ENCODE data around the gene CYGB.
"Not testable (repeated sequence)": the region's sequence is repeated elsewhere in the genome, so short reads cannot be mapped to it uniquely, and the experiment has no call there.

CYGB gene

DNA sequence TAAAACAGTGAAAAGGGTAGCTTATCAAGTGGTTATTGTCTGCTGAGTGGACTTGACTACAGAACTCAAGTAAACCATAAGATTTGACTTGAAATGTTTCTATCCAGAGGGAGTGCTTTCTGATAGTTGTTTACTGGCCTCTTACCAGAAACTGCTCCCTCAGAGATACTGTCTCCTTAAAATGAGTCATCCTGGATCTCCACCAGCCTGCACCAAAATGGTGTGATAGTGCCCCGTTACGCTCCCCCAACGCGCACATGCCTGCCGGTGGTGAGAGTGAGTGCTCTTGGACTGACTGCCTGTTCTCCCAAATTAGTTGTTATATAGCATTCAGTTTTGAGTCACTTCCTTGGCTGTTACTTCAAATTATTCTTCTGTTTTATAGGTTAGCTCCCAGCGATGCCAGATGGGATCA lies 25.2 kb upstream of the CYGB start:
- Histone ChIP-seq H3K9me3 (no peaks in the 10 kb centered on the region), H3K4me3 (ENCODE audit: low read depth in 1 of 2, low read length in 1 of 2) (peak overlapping the region in 1 of 2 experiments; percentile 15), H3K27me3 (no peaks in the 10 kb centered on the region), H3K36me3 (peaks cover 33% of the 10 kb centered on the region), H3K4me1 (ENCODE audit: control insufficient read depth in 1 of 2, insufficient read depth in 1 of 2, low read depth in 1 of 2, low read length in 1 of 2) (peaks cover 68 to 81% of the 10 kb centered on the region in 2 experiments), H3K27ac (peak overlapping the region; percentile 67)
- TF ChIP-seq, protein P1, sequence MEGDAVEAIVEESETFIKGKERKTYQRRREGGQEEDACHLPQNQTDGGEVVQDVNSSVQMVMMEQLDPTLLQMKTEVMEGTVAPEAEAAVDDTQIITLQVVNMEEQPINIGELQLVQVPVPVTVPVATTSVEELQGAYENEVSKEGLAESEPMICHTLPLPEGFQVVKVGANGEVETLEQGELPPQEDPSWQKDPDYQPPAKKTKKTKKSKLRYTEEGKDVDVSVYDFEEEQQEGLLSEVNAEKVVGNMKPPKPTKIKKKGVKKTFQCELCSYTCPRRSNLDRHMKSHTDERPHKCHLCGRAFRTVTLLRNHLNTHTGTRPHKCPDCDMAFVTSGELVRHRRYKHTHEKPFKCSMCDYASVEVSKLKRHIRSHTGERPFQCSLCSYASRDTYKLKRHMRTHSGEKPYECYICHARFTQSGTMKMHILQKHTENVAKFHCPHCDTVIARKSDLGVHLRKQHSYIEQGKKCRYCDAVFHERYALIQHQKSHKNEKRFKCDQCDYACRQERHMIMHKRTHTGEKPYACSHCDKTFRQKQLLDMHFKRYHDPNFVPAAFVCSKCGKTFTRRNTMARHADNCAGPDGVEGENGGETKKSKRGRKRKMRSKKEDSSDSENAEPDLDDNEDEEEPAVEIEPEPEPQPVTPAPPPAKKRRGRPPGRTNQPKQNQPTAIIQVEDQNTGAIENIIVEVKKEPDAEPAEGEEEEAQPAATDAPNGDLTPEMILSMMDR (IDR thresholded peaks at IDR 0.05), result no peak

DNA sequence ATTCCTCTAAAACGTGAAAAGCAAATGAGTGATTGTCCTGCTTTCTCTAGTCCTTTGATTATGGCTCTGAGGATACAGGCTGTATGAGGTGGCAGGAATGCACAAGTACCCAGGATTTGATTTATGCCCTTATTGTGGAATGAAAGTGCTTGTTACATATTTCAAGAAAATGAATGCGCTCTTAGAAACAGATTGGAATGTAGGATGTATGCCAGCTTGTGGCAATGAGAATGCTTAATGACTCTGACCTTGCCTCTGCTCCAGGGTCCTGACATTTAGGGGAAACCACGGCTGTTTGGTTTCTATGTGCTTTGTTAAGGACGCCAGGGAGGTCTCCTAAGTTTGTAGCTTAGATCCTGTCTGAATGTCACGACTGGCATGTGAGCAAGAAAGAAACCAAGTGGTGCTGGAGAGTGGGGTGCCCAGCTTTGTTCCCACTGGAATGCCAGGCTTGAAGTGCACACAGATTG lies 24.3 kb upstream of the CYGB start:
- no peaks in the 10 kb centered on the region for H3K9me3 ChIP-seq
- H3K4me3 ChIP-seq (ENCODE audit: low read depth in 1 of 2, low read length in 1 of 2), result peak overlapping the region; percentile 37 to 39
- peaks cover 61 to 75% of the 10 kb centered on the region in 2 experiments for H3K4me1 ChIP-seq (ENCODE audit: control insufficient read depth in 1 of 2, insufficient read depth in 1 of 2, low read depth in 1 of 2, low read length in 1 of 2)
- peak overlapping the region; percentile 97 for H3K27ac ChIP-seq
- TF ChIP-seq, protein P1 (IDR thresholded peaks at IDR 0.05), result no peak
- H3K27me3 ChIP-seq, result no peaks in the 10 kb centered on the region
- H3K36me3 ChIP-seq, result peaks cover 28% of the 10 kb centered on the region

DNA sequence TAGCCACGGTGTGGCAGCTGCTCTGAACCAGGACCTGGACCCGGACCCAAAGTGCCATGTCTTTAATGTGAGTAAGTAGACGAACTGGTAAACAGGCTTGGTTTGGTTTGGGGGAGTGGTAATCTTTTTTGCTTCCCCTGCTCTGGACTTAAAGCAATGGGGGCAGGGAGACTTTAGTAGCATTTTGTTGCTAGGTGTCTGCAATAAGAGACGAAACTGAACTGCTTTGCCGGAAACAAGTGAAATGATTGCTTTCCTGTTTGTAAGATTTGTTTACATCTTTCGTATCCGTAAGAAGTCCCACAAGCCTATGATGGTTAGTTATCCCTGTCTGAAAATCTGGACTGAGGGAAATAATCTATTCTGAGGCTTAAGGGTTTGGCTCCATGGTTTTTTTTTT lies 23.8 kb upstream of the CYGB start:
- Histone ChIP-seq H3K4me1 (ENCODE audit: control insufficient read depth in 1 of 2, insufficient read depth in 1 of 2, low read depth in 1 of 2, low read length in 1 of 2) (peaks cover 63 to 75% of the 10 kb centered on the region in 2 experiments), H3K36me3 (peaks cover 23% of the 10 kb centered on the region), H3K27me3 (no peaks in the 10 kb centered on the region), H3K4me3 (ENCODE audit: low read depth in 1 of 2, low read length in 1 of 2) (peak overlapping the region; percentile 37 to 39), H3K27ac (peak overlapping the region; percentile 97), H3K9me3 (no peaks in the 10 kb centered on the region)
- TF ChIP-seq, protein P1 (IDR thresholded peaks at IDR 0.05), result no peak

DNA sequence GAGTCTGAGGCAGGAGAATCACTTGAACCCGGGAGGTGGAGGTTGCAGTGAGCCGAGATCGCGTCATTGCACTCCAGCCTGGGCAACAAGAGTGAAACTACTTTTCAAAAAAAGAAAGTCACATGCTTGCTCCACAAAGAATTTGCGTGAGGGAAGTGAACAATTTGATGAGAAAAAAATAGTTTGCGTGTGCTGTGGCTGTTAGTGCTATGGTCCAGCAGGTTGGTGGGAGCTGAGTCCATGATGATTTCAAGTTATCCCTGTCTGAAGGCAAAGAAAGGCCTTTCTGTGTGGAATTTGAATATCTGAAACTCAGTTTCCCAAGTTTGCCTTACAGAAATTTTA lies 23.3 kb upstream of the CYGB start:
- Histone ChIP-seq H3K36me3 (peaks cover 18% of the 10 kb centered on the region), H3K27ac (peak overlapping the region; percentile 97), H3K4me3 (ENCODE audit: low read depth in 1 of 2, low read length in 1 of 2) (peak overlapping the region; percentile 37 to 39), H3K4me1 (ENCODE audit: control insufficient read depth in 1 of 2, insufficient read depth in 1 of 2, low read depth in 1 of 2, low read length in 1 of 2) (peaks cover 63 to 73% of the 10 kb centered on the region in 2 experiments), H3K27me3 (no peaks in the 10 kb centered on the region), H3K9me3 (no peaks in the 10 kb centered on the region)
- TF ChIP-seq, protein P1 (IDR thresholded peaks at IDR 0.05), result no peak

DNA sequence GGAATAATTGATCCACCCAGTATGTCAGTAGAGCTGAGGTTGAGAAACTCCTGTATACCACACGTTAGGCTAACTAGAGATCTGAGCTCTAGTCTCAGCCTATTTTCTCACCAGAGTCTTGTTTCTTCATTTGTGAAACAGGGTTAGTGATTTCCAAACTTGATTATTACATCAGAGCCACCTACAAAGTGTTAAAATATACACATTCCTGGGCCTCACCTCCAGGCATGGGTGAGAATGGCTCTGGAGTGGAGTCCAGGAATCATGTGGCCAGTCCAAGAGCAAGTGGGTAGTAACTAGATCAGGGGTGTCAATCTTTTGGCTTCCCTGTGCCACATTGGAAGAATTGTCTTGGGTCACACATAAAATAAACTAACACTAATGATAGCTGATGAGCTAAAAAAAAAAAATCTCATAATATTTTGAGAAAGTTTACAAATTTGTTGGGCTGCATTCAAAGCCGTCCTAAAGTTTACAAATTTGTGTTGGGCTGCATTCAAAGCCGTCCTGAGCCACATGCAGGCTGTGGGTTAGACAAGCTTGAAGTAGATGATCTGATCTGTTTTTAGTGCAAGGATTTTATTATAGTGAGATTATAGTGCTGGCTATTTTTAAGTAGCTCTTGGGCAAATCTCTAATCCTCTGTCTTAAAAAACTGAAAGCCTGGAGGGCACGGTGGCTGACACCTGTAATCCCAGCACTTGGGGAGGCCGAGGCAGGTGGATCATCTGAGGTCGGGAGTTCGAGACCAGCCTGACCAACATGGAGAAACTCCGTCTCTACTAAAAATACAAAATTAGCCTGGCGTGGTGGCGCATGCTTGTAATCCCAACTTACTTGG lies 22.7 kb upstream of the CYGB start:
- Histone ChIP-seq H3K4me1 (ENCODE audit: control insufficient read depth in 1 of 2, insufficient read depth in 1 of 2, low read depth in 1 of 2, low read length in 1 of 2) (peaks cover 63 to 77% of the 10 kb centered on the region in 2 experiments), H3K27me3 (no peaks in the 10 kb centered on the region), H3K4me3 (ENCODE audit: low read depth in 1 of 2, low read length in 1 of 2) (peak overlapping the region; percentile 90 to 99), H3K36me3 (peaks cover 12% of the 10 kb centered on the region), H3K27ac (peak overlapping the region; percentile 97), H3K9me3 (no peaks in the 10 kb centered on the region)
- TF ChIP-seq, protein P1 (IDR thresholded peaks at IDR 0.05), result no peak

DNA sequence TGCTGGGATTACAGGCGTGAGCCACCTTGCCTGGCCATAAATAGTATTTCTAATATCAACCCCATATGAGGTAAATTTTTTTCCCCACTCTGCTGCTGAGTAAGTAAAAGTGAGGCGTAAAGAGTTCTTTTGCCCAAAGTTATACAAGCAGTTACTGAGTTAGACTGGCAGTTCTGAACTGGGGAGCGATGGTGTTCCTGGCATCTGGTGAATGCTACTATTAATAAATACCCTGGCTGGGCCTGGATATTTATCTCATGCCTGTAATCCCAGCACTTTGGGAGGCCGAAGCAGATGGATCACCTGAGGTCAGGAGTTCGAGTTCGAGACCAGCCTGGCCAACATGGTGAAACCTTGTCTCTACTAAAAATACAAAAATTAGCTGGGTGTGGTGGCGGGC lies 22.0 kb upstream of the CYGB start:
- H3K4me3 ChIP-seq (ENCODE audit: low read depth in 1 of 2, low read length in 1 of 2), result peak overlapping the region; percentile 90 to 99
- not testable (repeated sequence) for H3K27me3 ChIP-seq, H3K9me3 ChIP-seq, H3K36me3 ChIP-seq
- H3K4me1 ChIP-seq (ENCODE audit: control insufficient read depth in 1 of 2, insufficient read depth in 1 of 2, low read depth in 1 of 2, low read length in 1 of 2), result peaks cover 63 to 77% of the 10 kb centered on the region in 2 experiments
- H3K27ac ChIP-seq, result peak overlapping the region; percentile 97
